HTERT RPE-1 (cell line): ENCODE results near the gene JAML.

Experiments
- in situ Hi-C: fragments of 300-500 bp; cut with MboI; formaldehyde crosslinking; loops from 4 replicates; pipeline ENCODE4 v1.14.3; 2020; ENCODE audit warnings: low sequenced_read_pairs

JAML gene

GRCh38 chr11:118169300-118170140 lies 55.3 kb downstream of the JAML start:
- in situ Hi-C loops: no loop called here

- in situ Hi-C loops: no loop called here
These were observed 56.1 kb downstream of the JAML start for GRCh38 chr11:118168751-118169150.

GRCh38 chr11:118168316-118168715 lies 56.5 kb downstream of the JAML start:
- in situ Hi-C loops: no loop called here

GRCh38 chr11:118167906-118168305 lies 56.9 kb downstream of the JAML start:
- in situ Hi-C loops: no loop called here

GRCh38 chr11:118167253-118167652 lies 57.6 kb downstream of the JAML start:
- in situ Hi-C loops: no loop called here

- in situ Hi-C loops: no loop called here
These were observed 58.2 kb downstream of the JAML start for GRCh38 chr11:118166641-118167040.

- in situ Hi-C loops: no loop called here
These were observed 59.9 kb downstream of the JAML start for GRCh38 chr11:118164885-118165284.

- in situ Hi-C loops: no loop called here
These were observed 61.3 kb downstream of the JAML start for GRCh38 chr11:118163494-118163893.

- in situ Hi-C loops: no loop called here
These were observed 62.0 kb downstream of the JAML start for GRCh38 chr11:118162846-118163245.

GRCh38 chr11:118161786-118162185 lies 63.0 kb downstream of the JAML start:
- in situ Hi-C loops: no loop called here

GRCh38 chr11:118157186-118157895 lies 67.5 kb downstream of the JAML start:
- in situ Hi-C loops: no loop called here

- in situ Hi-C loops: no loop called here
These were observed 68.2 kb downstream of the JAML start for GRCh38 chr11:118156531-118157185.

- in situ Hi-C loops: no loop called here
These were observed 68.9 kb downstream of the JAML start for GRCh38 chr11:118155776-118156530.

- in situ Hi-C loops: no loop called here
These were observed 70.2 kb downstream of the JAML start for GRCh38 chr11:118154641-118155040.

GRCh38 chr11:118153976-118154375 lies 70.8 kb downstream of the JAML start:
- in situ Hi-C loops: no loop called here

- in situ Hi-C loops: no loop called here
These were observed 71.3 kb downstream of the JAML start for GRCh38 chr11:118153516-118153915.

- in situ Hi-C loops: no loop called here
These were observed 72.0 kb downstream of the JAML start, which contains the start of gene SCN4B for GRCh38 chr11:118152552-118153471. SCN4B (minus strand) TSS chr11:118152823; CDS start chr11:118152673, 150 bp downstream.

- in situ Hi-C loops: no loop called here
These were observed 72.7 kb downstream of the JAML start for GRCh38 chr11:118152020-118152551.

- in situ Hi-C loops: no loop called here
These were observed 73.4 kb downstream of the JAML start for GRCh38 chr11:118151431-118151830.

- in situ Hi-C loops: no loop called here
These were observed 75.3 kb downstream of the JAML start for GRCh38 chr11:118149493-118149892.
